Panc1 (cell line): ENCODE data around the gene GPRIN3. TPM values are rescaled to one million over a fixed set of nuclear protein-coding genes. Genes with fewer than 3 reads are reported as not detected.

Source experiments
- ATAC-seq: fragments of 200-7000 bp; cut with Tn5 transposase; 2 replicates; pipeline ENCODE4 v1.9.1; 2020; ENCODE audit warnings: mild to moderate bottlenecking, moderate library complexity
- BruUV-seq: library from RNA; stranded (reverse); fragments of 400-500 nt; replicated peaks from 2 replicates; lab custom pipeline; 2021; lab: Mats Ljungman, UMichigan
- CTCF ChIA-PET: fragments of 300-600 bp; sonication (Branson Sonifier 250); formaldehyde crosslinking; loops from one replicate; lab custom pipeline; 2022; ENCODE audit warnings: antibody characterized with exemption; lab: Charles Lee
- POLR2A ChIA-PET: fragments of 300-600 bp; sonication (Branson Sonifier 250); formaldehyde crosslinking; loops from one replicate; lab custom pipeline; 2022; ENCODE audit warnings: antibody characterized with exemption; lab: Charles Lee
- DNase-seq: peaks from one replicate; pipeline ENCODE4 v3.0.0-alpha.2; 2010; ENCODE audit warnings: low read depth, low spot score
- H3K27ac ChIP-seq: 2 replicates; pipeline ENCODE4 v1.5.1; 2011; ENCODE audit warnings: mild to moderate bottlenecking, low read length, inconsistent platforms
- H3K27me3 ChIP-seq: fragments of 200-500 bp; sonication (Bioruptor generic); 2 replicates; pipeline ENCODE4 v1.6.0; 2014; ENCODE audit warnings: low read length, inconsistent platforms; ENCODE audit not compliant: control insufficient read depth, insufficient read depth
- H3K36me3 ChIP-seq: fragments of 200-500 bp; sonication (Bioruptor generic); 2 replicates; pipeline ENCODE4 v1.5.1; 2014; ENCODE audit warnings: inconsistent platforms, mild to moderate bottlenecking, low read length, moderate library complexity; ENCODE audit not compliant: control insufficient read depth, insufficient read depth
- H3K4me1 ChIP-seq: 2 replicates; pipeline ENCODE4 v1.5.1; 2011; ENCODE audit warnings: inconsistent platforms, mild to moderate bottlenecking, low read length, moderate library complexity; ENCODE audit not compliant: control insufficient read depth, insufficient read depth
- H3K4me3 ChIP-seq, 2 experiments: 2 replicates each; pipeline ENCODE4 v1.5.1; 2011 to 2012; ENCODE audit warnings: low read depth in 2 of 2, low read length in 2 of 2, mild to moderate bottlenecking in 2 of 2, inconsistent platforms in 1 of 2, moderate library complexity in 1 of 2
- H3K9me3 ChIP-seq: fragments of 200-500 bp; sonication (Bioruptor generic); 2 replicates; pipeline ENCODE4 v1.5.1; 2014; ENCODE audit warnings: low read depth, mild to moderate bottlenecking, inconsistent platforms, low read length, moderate library complexity; ENCODE audit not compliant: control insufficient read depth, insufficient read depth
- CTCF ChIP-seq: fragments of 450-650 bp; IDR thresholded peaks from 2 replicates; pipeline ENCODE4 v1.5.1; 2017; ENCODE audit warnings: mild to moderate bottlenecking
- POLR2AphosphoS5 ChIP-seq: IDR thresholded peaks from 2 replicates; pipeline ENCODE4 v1.6.1; 2012; ENCODE audit warnings: mild to moderate bottlenecking, low read depth, low read length, moderate library complexity
- REST ChIP-seq, 2 experiments: IDR thresholded peaks; 2 replicates each; pipeline ENCODE4 v1.6.1; 2011 to 2012; ENCODE audit warnings: low read depth in 2 of 2, control low read depth in 1 of 2, low read length in 1 of 2, mild to moderate bottlenecking in 1 of 2, moderate library complexity in 1 of 2; ENCODE audit not compliant: insufficient read depth in 1 of 2
- SIN3A ChIP-seq: IDR thresholded peaks from 2 replicates; pipeline ENCODE4 v1.6.1; 2012; ENCODE audit warnings: low read depth, mild to moderate bottlenecking, low read length, moderate library complexity, borderline replicate concordance; ENCODE audit not compliant: insufficient read depth
- TCF7L2 ChIP-seq: IDR thresholded peaks from 2 replicates; pipeline ENCODE4 v1.6.1; 2011; ENCODE audit warnings: mild to moderate bottlenecking, low read depth, low read length, inconsistent platforms
- in situ Hi-C: cut with HindIII; loops from 2 replicates; pipeline ENCODE4 v1.10.0; 2016; ENCODE audit warnings: low sequenced_read_pairs, low pct_unique_long_range_greater_than_20kb
- intact Hi-C: fragments of 100-400 bp; cut with micrococcal nuclease; formaldehyde crosslinking; loops from one replicate; pipeline ENCODE4 v1.10.0; 2022; ENCODE audit not compliant: unreplicated experiment
- total RNA-seq: library from RNA; stranded (reverse); gene quantifications from one replicate; pipeline ENCODE4 v1.2.1, GENCODE V29; 2021; ENCODE audit not compliant: unreplicated experiment

Gene GPRIN3
- total RNA-seq, 1 experiment from 2014 or later: 0.03 TPM

DNA sequence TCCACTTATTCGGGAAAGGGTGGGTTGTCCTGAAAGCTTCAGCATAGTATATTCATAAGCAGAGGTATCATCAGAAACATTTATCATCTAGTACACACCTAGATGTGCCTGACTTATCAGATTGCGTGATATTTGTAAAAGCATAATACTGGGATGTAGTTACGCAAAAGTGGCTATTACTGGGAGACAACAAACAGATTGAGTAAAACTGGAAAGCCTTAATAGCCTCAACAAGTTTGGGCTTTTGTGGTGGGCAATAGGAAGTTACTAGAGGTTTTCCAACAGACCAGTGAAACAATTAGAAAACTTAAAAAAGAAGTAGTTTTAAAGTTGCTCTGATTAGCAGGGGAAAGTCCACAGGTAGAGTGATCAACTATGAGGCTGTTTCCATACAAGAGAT lies 39.8 kb downstream of the GPRIN3 start:
- ATAC-seq (no peak), DNase-seq (no peak)
- H3K4me1 ChIP-seq: no peaks in the 10 kb centered on the region
- in situ Hi-C loops: no loop called here
- H3K36me3 ChIP-seq: no peaks in the 10 kb centered on the region
- ChIA-PET CTCF (no interaction called here), POLR2A (no interaction called here)
- no peaks in the 10 kb centered on the region for H3K27me3 ChIP-seq
- BruUV-seq: no TSS peak
- H3K27ac ChIP-seq: no peak overlapping the region
- intact Hi-C loops: no loop called here
- TF ChIP-seq TCF7L2: no peak
- TF ChIP-seq SIN3A: no peak
- no peak for TF ChIP-seq REST (IDR thresholded peaks at IDR 0.05; ENCODE audit: insufficient read depth in 1 of 2, low read depth in 2 of 2, low read length in 1 of 2)
- TF ChIP-seq POLR2AphosphoS5: no peak
- no peak for TF ChIP-seq CTCF
- H3K9me3 ChIP-seq: no peaks in the 10 kb centered on the region
- H3K4me3 ChIP-seq: no peak overlapping the region

DNA sequence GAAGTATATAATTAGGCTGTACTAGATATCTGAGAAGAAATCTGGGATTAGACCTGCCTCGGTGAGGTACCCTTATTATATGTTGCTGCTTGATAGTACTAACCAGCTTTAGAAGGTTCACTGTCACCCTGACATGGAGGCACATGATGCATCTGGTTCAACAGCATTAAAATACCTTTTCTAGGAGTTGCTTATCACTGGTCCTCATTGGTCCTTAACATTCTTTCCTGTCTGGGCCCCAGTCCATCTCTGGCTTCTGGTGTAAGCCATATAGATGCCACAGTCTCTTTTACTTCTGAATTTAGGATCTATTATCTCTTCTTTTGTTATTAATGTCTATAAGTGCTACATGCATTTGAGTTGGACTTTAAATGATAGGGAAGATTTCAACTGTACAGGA lies 40.2 kb downstream of the GPRIN3 start:
- intact Hi-C loops (no loop called here), in situ Hi-C loops (no loop called here)
- no peak for DNase-seq
- Histone ChIP-seq H3K9me3 (no peaks in the 10 kb centered on the region), H3K27me3 (no peaks in the 10 kb centered on the region), H3K4me3 (no peak overlapping the region), H3K4me1 (no peaks in the 10 kb centered on the region), H3K27ac (no peak overlapping the region), H3K36me3 (no peaks in the 10 kb centered on the region)
- CTCF ChIA-PET: no interaction called here
- no peak for TF ChIP-seq SIN3A
- TF ChIP-seq TCF7L2: no peak
- no peak for TF ChIP-seq REST (IDR thresholded peaks at IDR 0.05; ENCODE audit: insufficient read depth in 1 of 2, low read depth in 2 of 2, low read length in 1 of 2)
- TF ChIP-seq CTCF: no peak
- no peak for TF ChIP-seq POLR2AphosphoS5
- no peak for ATAC-seq
- POLR2A ChIA-PET: no interaction called here
- no TSS peak for BruUV-seq
